ENCODE measurements around the gene SLC7A7. TPM values are rescaled to one million over a fixed set of nuclear protein-coding genes. Genes with fewer than 3 reads are reported as not detected.

Gene SLC7A7
- total and polyA plus RNA-seq, 10 of the 15 experiments (the other 5 are each of a cell fraction or from before 2014, with no cell fraction given): 27.8 to 79.2 (median 50.8) TPM

- peak; percentile 65 for TF ChIP-seq ZNF687 (IDR thresholded peaks at IDR 0.05)
- no peak for TF ChIP-seq SREBF1 (IDR thresholded peaks at IDR 0.05; ENCODE audit: low read length)
- peak; percentile 52 for TF ChIP-seq SKIL (IDR thresholded peaks at IDR 0.05; ENCODE audit: low read depth, poor library complexity, severe bottlenecking)
- no peak for TF ChIP-seq RFX5 (IDR thresholded peaks at IDR 0.05; ENCODE audit: low read depth, low read length)
- 0 out of 2 replicates have a peak, but pooled peaks have one; percentile 55 for TF ChIP-seq FOXM1 (IDR thresholded peaks at IDR 0.05; ENCODE audit: low read depth, low read length)
- no peak for TF ChIP-seq ZNF592 (IDR thresholded peaks at IDR 0.05)
- TF ChIP-seq BCLAF1 (IDR thresholded peaks at IDR 0.05): no peak
- no peak for TF ChIP-seq KAT2A (conservative IDR thresholded peaks at IDR 0.05; ENCODE audit: control insufficient read depth, low read depth, low read length)
- TF ChIP-seq MEF2B (IDR thresholded peaks at IDR 0.05; ENCODE audit: partially characterized antibody, poor library complexity, severe bottlenecking): no peak
- peak; percentile 35; the same call in 1 of the 2 replicates for TF ChIP-seq GABPA (IDR thresholded peaks at IDR 0.05; ENCODE audit: low read depth)
- TF ChIP-seq HDAC6 (IDR thresholded peaks at IDR 0.05; ENCODE audit: unreplicated experiment): no peak
- TF ChIP-seq STAT1 (conservative IDR thresholded peaks at IDR 0.05): no peak
- TF ChIP-seq BRCA1 (IDR thresholded peaks at IDR 0.05; ENCODE audit: low read depth, low read length): no peak
- no peak for TF ChIP-seq GATAD2B (conservative IDR thresholded peaks at IDR 0.05; ENCODE audit: low read depth)
- no peak; the same call in 1 of the 2 replicates for TF ChIP-seq DPF2 (IDR thresholded peaks at IDR 0.05)
- no peak for TF ChIP-seq STAT3 (IDR thresholded peaks at IDR 0.05; ENCODE audit: low read depth, low read length)
Measured at GRCh38 chr14:22794551-22794951, 20.7 kb downstream of the SLC7A7 start (continued).

Measured in GM12878 (cell line).